Ectodermal cell (in vitro differentiated cells): ENCODE data around the gene FOXF1.

ENCODE experiments used
- H3K27ac ChIP-seq: 2 replicates; pipeline ENCODE4 v1.7.0; 2013; ENCODE audit warnings: mild to moderate bottlenecking, low read depth, low read length; ENCODE audit not compliant: insufficient read depth, poor library complexity, severe bottlenecking
- H3K27me3 ChIP-seq: 2 replicates; pipeline ENCODE4 v1.7.0; 2013; ENCODE audit warnings: mild to moderate bottlenecking, low read length; ENCODE audit not compliant: insufficient read depth, control insufficient read depth, poor library complexity, severe bottlenecking
- H3K36me3 ChIP-seq: one replicate; pipeline ENCODE4 v1.7.0; 2013; ENCODE audit warnings: low read length; ENCODE audit not compliant: control insufficient read depth, insufficient read depth
- H3K4me1 ChIP-seq: one replicate; pipeline ENCODE4 v1.7.0; 2013; ENCODE audit warnings: low read length; ENCODE audit not compliant: control insufficient read depth, insufficient read depth
- H3K4me3 ChIP-seq: 2 replicates; pipeline ENCODE4 v1.7.0; 2013; ENCODE audit warnings: low read depth, low read length, control low read depth; ENCODE audit not compliant: insufficient read depth
- H3K9me3 ChIP-seq: 2 replicates; pipeline ENCODE4 v1.7.0; 2013; ENCODE audit warnings: mild to moderate bottlenecking, low read length, moderate library complexity; ENCODE audit not compliant: control insufficient read depth
- WGBS, 2 experiments: methylation state at CpG; one replicate each; pipeline ENCODE4 v1.1.7; 2013; ENCODE audit warnings: missing lambda C conversion rate in 2 of 2; 5-methylcytosine and 5-hydroxymethylcytosine counted together

Gene FOXF1

DNA sequence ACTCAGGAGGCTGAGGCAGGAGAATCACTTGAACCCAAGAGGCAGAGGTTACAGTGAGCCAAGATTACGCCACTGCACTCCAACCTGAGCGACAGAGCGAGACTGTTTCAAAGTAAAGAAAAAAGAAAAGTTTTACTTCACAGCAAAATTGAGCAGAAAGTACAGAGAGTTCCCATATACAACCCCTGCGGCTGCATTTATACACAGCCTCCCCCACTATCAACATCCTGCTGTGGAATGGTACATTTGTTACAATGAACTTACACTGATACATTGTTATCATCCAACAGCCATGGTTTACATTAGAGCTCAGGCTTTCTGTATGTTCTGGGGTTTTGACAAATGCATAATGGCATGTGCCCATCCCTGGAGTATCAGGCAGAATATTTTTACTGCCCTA, 47.3 kb downstream of the FOXF1 start:
- 92 to 93% methylated on average over 4 of the region's 4 CpGs for WGBS, 2 experiments
- H3K36me3 ChIP-seq = no peaks in the 10 kb centered on the region
- H3K4me3 ChIP-seq = no peak overlapping the region
- no peak overlapping the region for H3K27ac ChIP-seq
- peaks cover 8% of the 10 kb centered on the region for H3K27me3 ChIP-seq
- H3K9me3 ChIP-seq = no peaks in the 10 kb centered on the region
- H3K4me1 ChIP-seq = no peaks in the 10 kb centered on the region

DNA sequence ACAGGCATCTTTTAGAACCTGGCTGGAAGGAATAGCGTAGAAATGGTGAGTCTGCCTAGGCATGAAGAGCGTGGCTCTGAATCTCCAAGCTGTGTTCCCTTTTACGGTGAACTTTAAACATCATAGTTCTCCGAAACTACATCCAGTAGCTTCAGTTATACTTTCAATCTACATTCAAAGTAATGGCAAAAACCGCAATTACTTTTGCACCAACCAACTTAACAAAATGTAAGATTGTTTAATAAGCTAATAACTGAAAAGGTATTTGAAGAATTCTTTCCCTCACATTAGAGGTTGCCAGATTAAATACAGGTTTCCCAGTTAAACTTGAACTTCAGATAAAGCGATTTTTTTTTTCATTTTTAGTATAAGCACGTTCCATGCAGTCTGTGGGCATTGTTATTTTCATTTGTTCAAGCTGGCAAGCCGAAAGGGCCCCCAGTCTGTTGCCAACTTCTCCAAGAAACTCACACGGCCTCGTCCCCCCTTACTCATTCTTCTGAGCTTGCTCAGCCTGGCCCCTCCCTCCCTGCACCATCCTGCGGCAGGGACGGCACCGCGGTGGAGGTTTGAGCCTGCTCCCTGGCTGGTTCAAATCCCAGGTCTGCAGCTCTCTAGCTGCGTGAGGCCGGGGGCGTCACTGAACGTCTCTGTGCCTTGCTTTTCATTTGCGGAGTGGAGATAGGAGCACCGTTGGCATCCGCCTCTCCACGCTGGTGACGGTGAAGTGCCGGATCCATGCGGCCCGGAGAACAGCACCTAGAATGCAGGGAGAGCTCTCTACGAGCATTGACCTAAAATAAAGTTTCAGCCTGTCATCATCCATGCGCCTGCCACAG, 48.2 kb downstream of the FOXF1 start:
- peaks cover 17% of the 10 kb centered on the region for H3K27me3 ChIP-seq
- no peaks in the 10 kb centered on the region for H3K9me3 ChIP-seq
- H3K27ac ChIP-seq = no peak overlapping the region
- no peaks in the 10 kb centered on the region for H3K4me1 ChIP-seq
- no peak overlapping the region for H3K4me3 ChIP-seq
- WGBS, 2 experiments = 85 to 86% methylated on average over 27 to 28 of the region's 28 CpGs
- H3K36me3 ChIP-seq = no peaks in the 10 kb centered on the region

GRCh38 chr16:86559802-86560305, 49.5 kb downstream of the FOXF1 start:
- Histone ChIP-seq H3K36me3 (no peaks in the 10 kb centered on the region), H3K27ac (no peak overlapping the region), H3K27me3 (peaks cover 30% of the 10 kb centered on the region), H3K4me1 (peaks cover 7% of the 10 kb centered on the region), H3K4me3 (no peak overlapping the region), H3K9me3 (no peaks in the 10 kb centered on the region)
- 90 to 95% methylated on average over 9 of the region's 9 CpGs for WGBS, 2 experiments

GRCh38 chr16:86562356-86562755, 52.0 kb downstream of the FOXF1 start:
- WGBS, 2 experiments = 74 to 75% methylated on average over 5 of the region's 6 CpGs
- H3K27me3 ChIP-seq = peaks cover 55% of the 10 kb centered on the region
- no peaks in the 10 kb centered on the region for H3K36me3 ChIP-seq
- no peak overlapping the region for H3K4me3 ChIP-seq
- no peak overlapping the region for H3K27ac ChIP-seq
- H3K4me1 ChIP-seq = peaks cover 7% of the 10 kb centered on the region
- no peaks in the 10 kb centered on the region for H3K9me3 ChIP-seq

DNA sequence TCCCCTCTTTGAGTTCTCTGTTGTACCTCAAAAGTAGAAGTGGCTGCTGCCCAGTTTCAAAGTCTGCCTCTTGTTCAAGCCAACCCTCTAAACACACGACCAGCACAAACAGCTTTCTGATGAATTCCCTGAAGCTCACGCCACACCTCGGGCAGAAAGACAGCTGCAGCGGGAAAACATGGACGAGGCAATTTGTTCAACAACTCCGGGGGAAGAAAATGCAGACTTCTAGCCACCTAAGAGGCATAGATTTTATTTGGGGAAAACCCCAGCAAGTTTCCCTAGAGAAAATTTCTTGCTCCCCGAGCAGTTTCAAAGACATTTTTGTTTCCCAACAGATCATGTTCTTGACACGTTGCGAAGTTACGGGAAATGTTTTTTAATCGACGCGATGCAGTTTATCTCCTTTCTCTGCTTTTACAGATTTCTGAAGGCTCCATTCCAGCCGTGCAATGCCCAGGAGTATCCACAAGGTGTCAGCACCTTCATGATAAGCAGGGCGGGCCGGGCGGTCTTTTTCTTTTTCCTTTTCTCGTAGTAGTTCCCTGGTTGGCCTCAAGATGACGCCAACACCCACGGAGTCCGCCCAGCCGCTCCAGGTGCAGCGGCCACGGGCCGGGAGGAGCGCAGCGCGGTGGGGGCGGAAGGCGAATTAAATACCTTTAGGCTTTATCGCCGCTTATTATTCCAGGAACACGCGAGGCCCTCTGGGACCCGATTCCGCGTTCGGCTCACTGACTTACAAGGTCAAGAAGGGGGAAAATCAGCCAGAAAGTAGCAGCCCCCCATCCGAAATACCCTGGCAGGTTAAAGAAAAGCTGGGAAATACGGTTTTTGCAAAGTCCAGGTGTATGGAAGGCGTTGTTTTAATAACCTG, 53.4 kb downstream of the FOXF1 start:
- Histone ChIP-seq H3K4me3 (peak overlapping the region; percentile 5), H3K27me3 (peaks cover 61% of the 10 kb centered on the region), H3K4me1 (peaks cover 7% of the 10 kb centered on the region), H3K36me3 (no peaks in the 10 kb centered on the region), H3K27ac (no peak overlapping the region), H3K9me3 (no peaks in the 10 kb centered on the region)
- 2% methylated on average over 41 of the region's 41 CpGs for WGBS, 2 experiments
